ENCODE data around the gene OCIAD2.
A peak's percentile ranks its signal among the peaks of the same experiment; 100 is the strongest.
"Not testable (repeated sequence)": the region's sequence is repeated elsewhere in the genome, so short reads cannot be mapped to it uniquely, and the experiment has no call there.

Gene OCIAD2

GRCh38 chr4:48862038-48862437, 44.5 kb downstream of the OCIAD2 start:
- DNase-seq (ENCODE audit: insufficient read length, low spot score) (no peak), FAIRE-seq (no peak)
- no peak for TF ChIP-seq TAF1 (IDR thresholded peaks at IDR 0.05; ENCODE audit: low read depth, low read length)
- no peak for TF ChIP-seq POLR2AphosphoS5 (IDR thresholded peaks at IDR 0.05; ENCODE audit: low read depth, low read length)
- TF ChIP-seq POU2F2 (IDR thresholded peaks at IDR 0.05; ENCODE audit: low read depth, low read length) = no peak
- TF ChIP-seq SPI1 (IDR thresholded peaks at IDR 0.05; ENCODE audit: low read depth, low read length) = no peak
- TF ChIP-seq PAX5 (IDR thresholded peaks at IDR 0.05; ENCODE audit: insufficient read depth, low read length, severe bottlenecking) = no peak
- TF ChIP-seq POLR2A (IDR thresholded peaks at IDR 0.05; ENCODE audit: low read depth, low read length) = no peak

DNA sequence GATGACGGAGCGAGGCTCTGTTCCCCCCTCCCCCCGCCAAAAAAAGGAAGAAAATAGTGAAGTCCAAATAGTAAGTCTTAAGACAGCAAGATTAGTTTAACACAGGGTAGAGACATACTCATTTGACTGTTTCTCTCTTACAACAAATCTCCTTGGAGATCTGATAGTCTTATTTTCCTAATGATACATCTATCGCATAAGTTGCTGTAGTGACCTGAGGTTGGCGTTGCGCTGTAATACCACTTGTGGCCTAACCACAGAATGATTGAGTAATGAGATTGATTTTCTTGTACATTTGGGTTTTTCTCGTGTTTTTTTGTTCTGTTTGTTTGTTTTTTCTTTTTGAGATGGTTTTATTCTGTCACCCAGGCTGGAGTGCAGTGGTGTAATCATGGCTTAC, 48.4 kb downstream of the OCIAD2 start:
- no peak for TF ChIP-seq POU2F2 (IDR thresholded peaks at IDR 0.05; ENCODE audit: low read depth, low read length)
- no peak for TF ChIP-seq POLR2AphosphoS5 (IDR thresholded peaks at IDR 0.05; ENCODE audit: low read depth, low read length)
- no peak for TF ChIP-seq TAF1 (IDR thresholded peaks at IDR 0.05; ENCODE audit: low read depth, low read length)
- TF ChIP-seq PAX5 (IDR thresholded peaks at IDR 0.05; ENCODE audit: insufficient read depth, low read length, severe bottlenecking) = no peak
- no peak for TF ChIP-seq SPI1 (IDR thresholded peaks at IDR 0.05; ENCODE audit: low read depth, low read length)
- TF ChIP-seq POLR2A (IDR thresholded peaks at IDR 0.05; ENCODE audit: low read depth, low read length) = no peak
- DNase-seq (ENCODE audit: insufficient read length, low spot score) = no peak

DNA sequence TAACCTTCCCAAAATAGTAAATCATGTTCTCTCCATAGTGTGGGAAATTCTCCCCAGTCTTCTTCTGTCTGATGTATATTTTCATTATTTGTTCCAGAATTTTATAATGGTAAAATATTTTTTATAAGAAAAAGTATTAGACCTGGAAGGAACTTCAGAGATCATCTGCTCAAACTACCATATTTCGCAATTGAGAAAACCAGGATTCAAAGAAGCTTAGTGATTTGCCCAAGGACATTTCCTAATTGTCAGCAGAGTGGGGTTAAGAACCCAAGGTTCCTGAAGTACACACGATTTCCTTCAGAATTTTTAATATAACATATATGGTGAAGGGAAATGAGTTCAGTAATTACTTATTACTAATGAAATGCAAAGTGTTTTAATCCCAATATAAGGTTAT, 51.6 kb downstream of the OCIAD2 start:
- no peak for DNase-seq (ENCODE audit: insufficient read length, low spot score)
- FAIRE-seq = no peak
- TF ChIP-seq TAF1 (IDR thresholded peaks at IDR 0.05; ENCODE audit: low read depth, low read length) = no peak
- no peak for TF ChIP-seq POLR2A (IDR thresholded peaks at IDR 0.05; ENCODE audit: low read depth, low read length)
- no peak for TF ChIP-seq SPI1 (IDR thresholded peaks at IDR 0.05; ENCODE audit: low read depth, low read length)
- no peak for TF ChIP-seq POU2F2 (IDR thresholded peaks at IDR 0.05; ENCODE audit: low read depth, low read length)
- no peak for TF ChIP-seq PAX5 (IDR thresholded peaks at IDR 0.05; ENCODE audit: insufficient read depth, low read length, severe bottlenecking)
- no peak for TF ChIP-seq POLR2AphosphoS5 (IDR thresholded peaks at IDR 0.05; ENCODE audit: low read depth, low read length)

More for the DNA sequence above, 48.4 kb downstream of the OCIAD2 start:
- FAIRE-seq = no peak

GRCh38 chr4:48854395-48854683, 52.2 kb downstream of the OCIAD2 start:
- FAIRE-seq (no peak), DNase-seq (ENCODE audit: insufficient read length, low spot score) (no peak)
- TF ChIP-seq POLR2A (IDR thresholded peaks at IDR 0.05; ENCODE audit: low read depth, low read length) = no peak
- TF ChIP-seq PAX5 (IDR thresholded peaks at IDR 0.05; ENCODE audit: insufficient read depth, low read length, severe bottlenecking) = no peak
- no peak for TF ChIP-seq POU2F2 (IDR thresholded peaks at IDR 0.05; ENCODE audit: low read depth, low read length)
- no peak for TF ChIP-seq POLR2AphosphoS5 (IDR thresholded peaks at IDR 0.05; ENCODE audit: low read depth, low read length)
- no peak for TF ChIP-seq TAF1 (IDR thresholded peaks at IDR 0.05; ENCODE audit: low read depth, low read length)

DNA sequence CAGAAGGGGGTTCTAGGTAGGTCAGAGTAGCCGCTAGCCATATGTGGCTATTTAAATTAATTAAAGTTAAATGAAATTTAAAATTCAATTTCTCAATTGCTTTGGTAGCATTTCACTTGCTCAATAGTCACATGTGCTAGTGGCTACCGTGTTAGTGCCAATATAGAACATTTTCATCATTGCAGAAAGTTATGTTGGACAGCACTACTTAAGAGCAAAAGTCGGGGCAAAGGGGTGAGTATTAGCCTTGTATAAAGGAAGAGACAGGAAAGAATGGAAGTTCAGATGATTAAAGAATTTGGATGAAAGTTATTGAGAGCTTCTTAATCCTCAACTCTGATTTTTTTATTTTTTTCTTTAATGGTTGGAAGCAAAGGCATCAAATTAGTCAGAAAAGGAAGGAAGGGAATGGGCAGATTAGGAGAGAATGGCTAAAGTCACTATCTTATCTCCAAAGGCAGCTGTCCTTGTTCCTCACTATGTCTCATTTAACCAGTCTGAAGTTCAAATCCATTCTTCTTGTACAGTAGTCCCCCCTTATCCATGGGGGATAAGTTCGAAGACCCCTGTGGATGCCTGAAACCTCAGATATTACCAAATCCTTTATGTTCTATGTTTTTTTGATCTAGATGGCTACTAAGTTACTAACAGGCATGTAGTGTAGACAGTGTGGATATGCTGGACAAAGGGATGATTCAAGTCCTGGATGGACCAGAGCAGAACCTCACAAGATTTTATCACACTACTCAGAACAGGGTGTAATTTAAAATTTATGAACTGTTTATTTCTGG, 52.8 kb downstream of the OCIAD2 start:
- TF ChIP-seq POU2F2 (IDR thresholded peaks at IDR 0.05; ENCODE audit: low read depth, low read length) = no peak
- FAIRE-seq (no peak), DNase-seq (ENCODE audit: insufficient read length, low spot score) (no peak)

DNA sequence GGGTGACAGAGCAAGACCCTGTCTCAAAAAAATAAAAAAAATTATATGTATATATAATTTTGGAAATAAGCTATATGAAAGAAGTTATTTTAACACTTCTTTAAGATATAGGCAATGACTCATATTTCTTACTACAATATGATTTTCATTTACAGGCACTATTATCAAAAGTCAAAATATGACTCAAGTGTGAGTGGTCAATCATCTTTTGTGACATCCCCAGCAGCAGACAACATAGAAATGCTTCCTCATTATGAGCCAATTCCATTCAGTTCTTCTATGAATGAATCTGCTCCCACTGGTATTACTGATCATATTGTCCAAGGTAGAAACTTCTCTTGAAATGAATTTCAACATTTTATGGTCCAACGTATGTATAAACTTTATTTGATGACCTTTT, 54.9 kb downstream of the OCIAD2 start:
- DNase-seq (ENCODE audit: insufficient read length, low spot score) (no peak), FAIRE-seq (no peak)
- no peak for TF ChIP-seq PAX5 (IDR thresholded peaks at IDR 0.05; ENCODE audit: insufficient read depth, low read length, severe bottlenecking)
- TF ChIP-seq POLR2AphosphoS5 (IDR thresholded peaks at IDR 0.05; ENCODE audit: low read depth, low read length) = no peak
- no peak for TF ChIP-seq TAF1 (IDR thresholded peaks at IDR 0.05; ENCODE audit: low read depth, low read length)
- TF ChIP-seq SPI1 (IDR thresholded peaks at IDR 0.05; ENCODE audit: low read depth, low read length) = no peak
- TF ChIP-seq POLR2A (IDR thresholded peaks at IDR 0.05; ENCODE audit: low read depth, low read length) = no peak
- TF ChIP-seq POU2F2 (IDR thresholded peaks at IDR 0.05; ENCODE audit: low read depth, low read length) = no peak

GRCh38 chr4:48848799-48849198, 57.8 kb downstream of the OCIAD2 start:
- DNase-seq (ENCODE audit: insufficient read length, low spot score); FAIRE-seq: not testable (repeated sequence)

DNA sequence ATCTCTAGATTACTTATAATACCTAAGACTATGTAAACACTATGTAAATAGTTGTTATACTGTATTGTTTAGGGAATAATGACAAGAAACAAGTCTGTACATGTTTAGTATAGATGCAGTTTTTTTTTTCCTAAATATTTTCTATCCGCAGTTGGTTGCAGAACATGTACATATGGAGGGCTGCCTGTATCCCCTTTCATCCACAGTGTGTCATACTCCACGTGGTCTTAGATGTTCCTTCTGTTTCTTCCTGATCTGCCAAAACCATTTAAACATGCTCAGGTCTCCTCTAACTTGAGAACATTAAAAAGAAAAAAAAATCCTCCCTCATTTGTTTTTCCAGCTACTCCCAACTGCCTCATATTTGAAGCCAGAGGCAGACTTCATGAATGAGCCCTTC, 61.7 kb downstream of the OCIAD2 start:
- DNase-seq (ENCODE audit: insufficient read length, low spot score) (no peak), FAIRE-seq (no peak)
- TF ChIP-seq POLR2A (IDR thresholded peaks at IDR 0.05; ENCODE audit: low read depth, low read length) = no peak
- no peak for TF ChIP-seq TAF1 (IDR thresholded peaks at IDR 0.05; ENCODE audit: low read depth, low read length)
- TF ChIP-seq SPI1 (IDR thresholded peaks at IDR 0.05; ENCODE audit: low read depth, low read length) = no peak
- TF ChIP-seq POLR2AphosphoS5 (IDR thresholded peaks at IDR 0.05; ENCODE audit: low read depth, low read length) = no peak
- no peak for TF ChIP-seq PAX5 (IDR thresholded peaks at IDR 0.05; ENCODE audit: insufficient read depth, low read length, severe bottlenecking)

GRCh38 chr4:48841045-48841827, 65.3 kb downstream of the OCIAD2 start:
- DNase-seq (ENCODE audit: insufficient read length, low spot score) (no peak), FAIRE-seq (peak; percentile 74)

GRCh38 chr4:48836658-48837057, 69.9 kb downstream of the OCIAD2 start:
- TF ChIP-seq POU2F2 (IDR thresholded peaks at IDR 0.05; ENCODE audit: low read depth, low read length) (no peak), TAF1 (IDR thresholded peaks at IDR 0.05; ENCODE audit: low read depth, low read length) (no peak), PAX5 (IDR thresholded peaks at IDR 0.05; ENCODE audit: insufficient read depth, low read length, severe bottlenecking) (no peak), POLR2AphosphoS5 (IDR thresholded peaks at IDR 0.05; ENCODE audit: low read depth, low read length) (no peak), POLR2A (IDR thresholded peaks at IDR 0.05; ENCODE audit: low read depth, low read length) (no peak), SPI1 (IDR thresholded peaks at IDR 0.05; ENCODE audit: low read depth, low read length) (no peak)
- DNase-seq (ENCODE audit: insufficient read length, low spot score) = no peak
- FAIRE-seq = no peak

More at GRCh38 chr4:48841045-48841827, 65.3 kb downstream of the OCIAD2 start:
- no peak for TF ChIP-seq POLR2A (IDR thresholded peaks at IDR 0.05; ENCODE audit: low read depth, low read length)
- TF ChIP-seq PAX5 (IDR thresholded peaks at IDR 0.05; ENCODE audit: insufficient read depth, low read length, severe bottlenecking) = no peak
- 0 out of 2 replicates have a peak, but pooled peaks have one; percentile 33 for TF ChIP-seq POLR2AphosphoS5 (IDR thresholded peaks at IDR 0.05; ENCODE audit: low read depth, low read length)

Data from GM12891 (cell line).